Neural cell (in vitro differentiated cells): ENCODE measurements around the gene ITM2B. TPM values are rescaled to one million over a fixed set of nuclear protein-coding genes. Genes with fewer than 3 reads are reported as not detected.

Experiments
- H2AFZ ChIP-seq: fragments of 200-600, 300-800 bp; sonication (generic), shearing (Covaris generic); 2 replicates; pipeline ENCODE4 v1.6.0; 2014; ENCODE audit warnings: low read depth, mild to moderate bottlenecking, antibody characterized with exemption, low read length, moderate library complexity
- H3F3A ChIP-seq: fragments of 200-600 bp; shearing (Covaris generic); 2 replicates; pipeline ENCODE4 v1.6.1; 2016; ENCODE audit warnings: mild to moderate bottlenecking, moderate library complexity, mixed read lengths, antibody characterized with exemption, low read length; ENCODE audit not compliant: insufficient read depth, poor library complexity, severe bottlenecking
- H3K27ac ChIP-seq: fragments of 200-600, 300-800 bp; sonication (generic), shearing (Covaris generic); 2 replicates; pipeline ENCODE4 v1.5.1; 2014; ENCODE audit warnings: mild to moderate bottlenecking, low read length, moderate library complexity
- H3K27me3 ChIP-seq: fragments of 300-800, 200-600 bp; sonication (generic), shearing (Covaris generic); 2 replicates; pipeline ENCODE4 v1.6.0; 2014; ENCODE audit warnings: mild to moderate bottlenecking, low read depth, low read length, moderate library complexity; ENCODE audit not compliant: insufficient read depth
- H3K36me3 ChIP-seq: fragments of 300-800, 200-600 bp; sonication (generic), shearing (Covaris generic); 2 replicates; pipeline ENCODE4 v1.5.1; 2014; ENCODE audit warnings: mild to moderate bottlenecking, antibody characterized with exemption, low read length, moderate library complexity; ENCODE audit not compliant: insufficient read depth
- H3K4me2 ChIP-seq: fragments of 300-800, 200-600 bp; sonication (generic), shearing (Covaris generic); 2 replicates; pipeline ENCODE4 v1.6.0; 2014; ENCODE audit warnings: mild to moderate bottlenecking, low read length
- H3K4me3 ChIP-seq: fragments of 300-800, 200-600 bp; sonication (generic), shearing (Covaris generic); 2 replicates; pipeline ENCODE4 v1.5.1; 2014; ENCODE audit warnings: mild to moderate bottlenecking, low read length, moderate library complexity
- H3K79me2 ChIP-seq: fragments of 200-600 bp; shearing (Covaris generic); replicated peaks from 2 replicates; pipeline ENCODE4 v1.6.0; 2014; ENCODE audit warnings: mild to moderate bottlenecking, low read length, moderate library complexity; ENCODE audit not compliant: insufficient read depth
- H3K9ac ChIP-seq: fragments of 300-800, 200-600 bp; sonication (generic), shearing (Covaris generic); 2 replicates; pipeline ENCODE4 v1.6.1; 2016; ENCODE audit warnings: mild to moderate bottlenecking, low read length, mixed read lengths
- H3K9me2 ChIP-seq: fragments of 200-600 bp; shearing (Covaris generic); 2 replicates; pipeline ENCODE4 v1.6.1; 2016; ENCODE audit warnings: mild to moderate bottlenecking, low read length, mixed read lengths; ENCODE audit not compliant: insufficient read depth
- H3K9me3 ChIP-seq: fragments of 200-600, 300-800 bp; sonication (generic), shearing (Covaris generic); 2 replicates; pipeline ENCODE4 v1.6.1; 2016; ENCODE audit warnings: mild to moderate bottlenecking, mixed run types, low read length, moderate library complexity, mixed read lengths
- H4K20me1 ChIP-seq: fragments of 200-600 bp; shearing (Covaris generic); 2 replicates; pipeline ENCODE4 v1.6.1; 2016; ENCODE audit warnings: mild to moderate bottlenecking, mixed run types; ENCODE audit not compliant: insufficient read depth
- CTCF ChIP-seq: fragments of 450-650 bp; IDR thresholded peaks from 2 replicates; pipeline ENCODE4 v1.5.1; 2014; ENCODE audit warnings: antibody characterized with exemption, mild to moderate bottlenecking, moderate library complexity; ENCODE audit not compliant: poor library complexity, severe bottlenecking
- EP300 ChIP-seq: fragments of 450-650 bp; conservative IDR thresholded peaks from 2 replicates; pipeline ENCODE4 v1.6.1; 2014; ENCODE audit warnings: antibody characterized with exemption, mild to moderate bottlenecking, moderate library complexity; ENCODE audit not compliant: poor library complexity, severe bottlenecking
- EZH2 ChIP-seq: fragments of 200-600, 300-800 bp; shearing (Covaris generic), sonication (generic); IDR thresholded peaks from 2 replicates; pipeline ENCODE4 v1.6.1; 2014; ENCODE audit warnings: antibody characterized with exemption, low read length, borderline replicate concordance, mild to moderate bottlenecking; ENCODE audit not compliant: insufficient read depth, poor library complexity, severe bottlenecking
- MXI1 ChIP-seq: fragments of 450-650 bp; conservative IDR thresholded peaks from 2 replicates; pipeline ENCODE4 v1.6.1; 2014; ENCODE audit warnings: antibody characterized with exemption, mild to moderate bottlenecking; ENCODE audit not compliant: poor library complexity, severe bottlenecking
- POLR2AphosphoS5 ChIP-seq: IDR thresholded peaks from 2 replicates; pipeline ENCODE4 v1.6.1; 2012
- RAD21 ChIP-seq: fragments of 450-650 bp; conservative IDR thresholded peaks from 2 replicates; pipeline ENCODE4 v1.6.1; 2014; ENCODE audit warnings: antibody characterized with exemption, mild to moderate bottlenecking, moderate library complexity
- REST ChIP-seq: IDR thresholded peaks from 2 replicates; pipeline ENCODE4 v1.6.1; 2012; ENCODE audit warnings: borderline replicate concordance
- SMC3 ChIP-seq: fragments of 450-650 bp; conservative IDR thresholded peaks from 2 replicates; pipeline ENCODE4 v1.6.1; 2014; ENCODE audit warnings: antibody characterized with exemption, mild to moderate bottlenecking, moderate library complexity; ENCODE audit not compliant: poor library complexity
- TAF1 ChIP-seq: IDR thresholded peaks from 2 replicates; pipeline ENCODE4 v1.6.1; 2012; ENCODE audit warnings: low read depth
- polyA plus RNA-seq: library from polyadenylated mRNA; depleted of rRNA; stranded (reverse); fragments of >200 nt; gene quantifications from 2 replicates; pipeline ENCODE4 v1.2.3, GENCODE V29; 2014

ITM2B gene
- polyA plus RNA-seq, 1 donor from 2014 or later, result 275 TPM

- Histone ChIP-seq H3F3A (no peaks in the 10 kb centered on the region), H3K9me2 (no peaks in the 10 kb centered on the region), H3K9me3 (no peaks in the 10 kb centered on the region), H3K9ac (no peak overlapping the region), H3K79me2 (no peaks in the 10 kb centered on the region), H3K4me3 (no peak overlapping the region), H3K36me3 (no peaks in the 10 kb centered on the region), H4K20me1 (no peaks in the 10 kb centered on the region), H3K4me2 (no peak overlapping the region), H2AFZ (no peak overlapping the region), H3K27me3 (no peaks in the 10 kb centered on the region), H3K27ac (no peak overlapping the region)
- TF ChIP-seq SMC3 (no peak), POLR2AphosphoS5 (no peak), EP300 (no peak), RAD21 (no peak), TAF1 (no peak), EZH2 (no peak), CTCF (no peak), MXI1 (no peak), REST (no peak)
Observed at GRCh38 chr13:48296528-48296927, 63.5 kb downstream of the ITM2B start.

GRCh38 chr13:48297131-48297786, 64.3 kb downstream of the ITM2B start:
- H3K9me2 ChIP-seq, result no peaks in the 10 kb centered on the region
- H3K4me3 ChIP-seq, result no peak overlapping the region
- no peak overlapping the region for H3K9ac ChIP-seq
- H3K27me3 ChIP-seq, result no peaks in the 10 kb centered on the region
- TF ChIP-seq EZH2 (no peak), CTCF (no peak), RAD21 (no peak), EP300 (no peak), POLR2AphosphoS5 (no peak), REST (no peak), TAF1 (no peak), SMC3 (no peak), MXI1 (no peak)
- H3K79me2 ChIP-seq, result no peaks in the 10 kb centered on the region
- H3K27ac ChIP-seq, result no peak overlapping the region
- no peaks in the 10 kb centered on the region for H3F3A ChIP-seq
- H3K36me3 ChIP-seq, result no peaks in the 10 kb centered on the region
- H3K9me3 ChIP-seq, result no peaks in the 10 kb centered on the region
- no peak overlapping the region for H2AFZ ChIP-seq
- no peaks in the 10 kb centered on the region for H4K20me1 ChIP-seq
- H3K4me2 ChIP-seq, result no peak overlapping the region
